ENCODE data around the gene DYNC2I2.

GRCh38 chr9:128675382-128675781 is 18.7 kb upstream of the DYNC2I2 start:
- TF ChIP-seq POLR2A (IDR thresholded peaks at IDR 0.05; ENCODE audit: extremely low read depth, insufficient read length) (no peak), CTCF (IDR thresholded peaks at IDR 0.05; ENCODE audit: low read depth, low read length) (no peak)
